ENCODE data around the gene CCDC159. TPM values are rescaled to one million over a fixed set of nuclear protein-coding genes. Genes with fewer than 3 reads are reported as not detected.
A peak's percentile ranks its signal among the peaks of the same experiment; 100 is the strongest.

The CCDC159 gene
- total RNA-seq, 4 donors from 2014 or later: 0.85 to 9.2 (median 2.0) TPM

- intact Hi-C loops (cut with DNase I; ENCODE audit: low total_unique reads): loop anchor here (10.0 kb wide), 3 partner anchors 79 to 979 kb away; partner anchors contain the start of genes TSPAN16 and ZNF653
Observed at GRCh38 chr19:11373166-11373884, 27.0 kb downstream of the CCDC159 start.

GRCh38 chr19:11373885-11374432, 27.6 kb downstream of the CCDC159 start:
- intact Hi-C loops (cut with DNase I; ENCODE audit: low total_unique reads): loop anchor here (1.0 to 10.0 kb wide), 4 partner anchors 28 to 979 kb away; partner anchors contain the start of genes CCDC159, TMEM205, TSPAN16 and ZNF653
- Histone ChIP-seq H3K9me3 (no peaks in the 10 kb centered on the region), H3K4me1 (peaks cover 22 to 24% of the 10 kb centered on the region in 2 donors), H3K4me3 (peak overlapping the region; percentile 68 to 84 (median 76)), H3K27ac (peak overlapping the region; percentile 93 to 97 (median 94)), H3K27me3 (no peaks in the 10 kb centered on the region), H3K36me3 (no peaks in the 10 kb centered on the region)
- no peak for TF ChIP-seq CTCF (IDR thresholded peaks at IDR 0.05 in 4 of 5, conservative IDR thresholded peaks at IDR 0.05 in 1 of 5)
- TF ChIP-seq POLR2A (IDR thresholded peaks at IDR 0.05): no peak
- DNase-seq (no peak), ATAC-seq (no peak)
- in situ Hi-C loops (cut with MboI; ENCODE audit: low sequenced_read_pairs in 4 of 4): no loop called here

More at GRCh38 chr19:11373166-11373884, 27.0 kb downstream of the CCDC159 start:
- no peaks in the 10 kb centered on the region for H3K9me3 ChIP-seq
- no peak overlapping the region for H3K4me3 ChIP-seq
- in situ Hi-C loops (cut with MboI; ENCODE audit: low sequenced_read_pairs in 4 of 4): no loop called here
- peaks cover 22 to 24% of the 10 kb centered on the region in 2 donors for H3K4me1 ChIP-seq
- no peak for TF ChIP-seq CTCF (IDR thresholded peaks at IDR 0.05 in 4 of 5, conservative IDR thresholded peaks at IDR 0.05 in 1 of 5)
- TF ChIP-seq POLR2A (IDR thresholded peaks at IDR 0.05): no peak
- ATAC-seq (no peak), DNase-seq (no peak)
- H3K36me3 ChIP-seq: no peaks in the 10 kb centered on the region
- no peaks in the 10 kb centered on the region for H3K27me3 ChIP-seq
- H3K27ac ChIP-seq: no peak overlapping the region

GRCh38 chr19:11374433-11375142, 28.3 kb downstream of the CCDC159 start, which contains the start of gene SWSAP1:
TSS of gene SWSAP1 (plus strand) at chr19:11374666. CDS start at chr19:11374681, 15 bp downstream.
- no peaks in the 10 kb centered on the region for H3K36me3 ChIP-seq
- H3K4me3 ChIP-seq: peak within 1 kb of the TSS; percentile 73 to 84 (median 76)
- DNase-seq (peak; percentile 99), ATAC-seq (peak; percentile 97 to 98)
- in situ Hi-C loops (cut with MboI; ENCODE audit: low sequenced_read_pairs in 4 of 4) (loop anchor here in 2 of 4 donors (5.0 to 25.0 kb wide), 2 partner anchors 63 to 213 kb away; partner anchors contain the start of genes ACP5 (in 1 of the 2), ODAD3 (in 1 of the 2), PRKCSH (in 1 of the 2) and ZNF627 (in 1 of the 2)), intact Hi-C loops (cut with DNase I; ENCODE audit: low total_unique reads) (loop anchor here (1.0 to 10.0 kb wide), 4 partner anchors 28 to 980 kb away; partner anchors contain the start of genes CCDC159, TMEM205, TSPAN16 and ZNF653)
- H3K27ac ChIP-seq: peak within 1 kb of the TSS; percentile 93 to 97 (median 94)
- H3K4me1 ChIP-seq: peaks cover 22 to 24% of the 10 kb centered on the region in 2 donors
- no peaks in the 10 kb centered on the region for H3K9me3 ChIP-seq
- TF ChIP-seq POLR2A (IDR thresholded peaks at IDR 0.05): peak in 1 of 2 donors; percentile 47
- no peak for TF ChIP-seq CTCF (IDR thresholded peaks at IDR 0.05 in 4 of 5, conservative IDR thresholded peaks at IDR 0.05 in 1 of 5)
- no peaks in the 10 kb centered on the region for H3K27me3 ChIP-seq
